Stimulated activated CD4-positive, alpha-beta T cell treated with anti-CD3 and anti-CD28 coated beads, TNF-alpha, amount 100 ng/mL, for 24 hours (primary cell): ENCODE measurements around the gene STRIP2.
A peak's percentile ranks its signal among the peaks of the same experiment; 100 is the strongest.
"Not testable (repeated sequence)": the region's sequence is repeated elsewhere in the genome, so short reads cannot be mapped to it uniquely, and the experiment has no call there.

Experiments
- DNase-seq, 3 experiments: peaks; one replicate each; pipeline ENCODE4 v3.0.0-alpha.2; 2020; ENCODE audit warnings: low read depth in 3 of 3

Gene STRIP2

GRCh38 chr7:129494041-129494440 lies 59.8 kb downstream of the STRIP2 start:
- no peak for DNase-seq

- DNase-seq: no peak
Measured at GRCh38 chr7:129495987-129496386, 61.8 kb downstream of the STRIP2 start.

GRCh38 chr7:129496653-129497052 lies 62.4 kb downstream of the STRIP2 start:
- DNase-seq: no peak

- DNase-seq: no peak
Measured at GRCh38 chr7:129497156-129497555, 62.9 kb downstream of the STRIP2 start.

GRCh38 chr7:129498021-129498420 lies 63.8 kb downstream of the STRIP2 start:
- no peak for DNase-seq

GRCh38 chr7:129499999-129500398 lies 65.8 kb downstream of the STRIP2 start:
- no peak for DNase-seq

GRCh38 chr7:129501760-129502707 lies 67.8 kb downstream of the STRIP2 start, which contains the start of gene SMKR1:
Gene SMKR1 (plus strand): TSS chr7:129502531. CDS start chr7:129502825, 294 bp downstream.
- DNase-seq: peak; percentile 74 to 88 (median 80)

GRCh38 chr7:129502708-129503685 lies 68.8 kb downstream of the STRIP2 start:
- peak in 1 of 3 experiments; percentile 8 for DNase-seq

- DNase-seq: no peak
Measured at GRCh38 chr7:129503725-129504124, 69.5 kb downstream of the STRIP2 start.

GRCh38 chr7:129512192-129512591 lies 78.0 kb downstream of the STRIP2 start:
- DNase-seq: no peak

- DNase-seq: no peak
Measured at GRCh38 chr7:129513546-129513945, 79.3 kb downstream of the STRIP2 start.

- DNase-seq: no peak
Measured at GRCh38 chr7:129514683-129515082, 80.5 kb downstream of the STRIP2 start.

- no peak for DNase-seq
Measured at GRCh38 chr7:129515381-129515780, 81.1 kb downstream of the STRIP2 start.

- DNase-seq: no peak
Measured at GRCh38 chr7:129517931-129518330, 83.7 kb downstream of the STRIP2 start.

GRCh38 chr7:129519464-129519863 lies 85.2 kb downstream of the STRIP2 start:
- DNase-seq: no peak

GRCh38 chr7:129522088-129522970 lies 88.1 kb downstream of the STRIP2 start:
- DNase-seq: no peak

GRCh38 chr7:129522971-129523340 lies 88.7 kb downstream of the STRIP2 start:
- DNase-seq: no peak

- no peak for DNase-seq
Measured at GRCh38 chr7:129523924-129524323, 89.7 kb downstream of the STRIP2 start.

GRCh38 chr7:129524405-129524804 lies 90.2 kb downstream of the STRIP2 start:
- DNase-seq: not testable (repeated sequence)

- DNase-seq: no peak
Measured at GRCh38 chr7:129525225-129525862, 91.1 kb downstream of the STRIP2 start.

GRCh38 chr7:129529643-129530042 lies 95.4 kb downstream of the STRIP2 start:
- no peak for DNase-seq
